Loucy (cell line): Measurements from ENCODE around the gene GYG2.

ENCODE experiments used
- CTCF ChIP-seq: fragments of 200-600 bp; sonication (generic); conservative IDR thresholded peaks from 2 replicates; pipeline ENCODE4 v1.5.1; 2014; ENCODE audit warnings: mild to moderate bottlenecking, antibody characterized with exemption, low read length
- EZH2phosphoT487 ChIP-seq: fragments of 200-600 bp; IDR thresholded peaks from 2 replicates; pipeline ENCODE4 v1.6.1; 2018; ENCODE audit warnings: antibody characterized with exemption, mild to moderate bottlenecking, moderate library complexity, borderline replicate concordance

- TF ChIP-seq CTCF: no peak
- TF ChIP-seq EZH2phosphoT487: no peak
Observed at GRCh38 chrX:2841537-2841936, 12.8 kb downstream of the GYG2 start.
